HG03439 (cell line): ENCODE data around the gene PCDHGA3.
"Not testable (repeated sequence)": the region's sequence is repeated elsewhere in the genome, so short reads cannot be mapped to it uniquely, and the experiment has no call there.

ENCODE experiments used
- ATAC-seq: cut with Tn5 transposase; IDR thresholded peaks from one replicate; pipeline ENCODE4 v1.9.1; 2021; ENCODE audit warnings: mild to moderate bottlenecking, moderate library complexity; ENCODE audit not compliant: unreplicated experiment

Gene PCDHGA3

DNA sequence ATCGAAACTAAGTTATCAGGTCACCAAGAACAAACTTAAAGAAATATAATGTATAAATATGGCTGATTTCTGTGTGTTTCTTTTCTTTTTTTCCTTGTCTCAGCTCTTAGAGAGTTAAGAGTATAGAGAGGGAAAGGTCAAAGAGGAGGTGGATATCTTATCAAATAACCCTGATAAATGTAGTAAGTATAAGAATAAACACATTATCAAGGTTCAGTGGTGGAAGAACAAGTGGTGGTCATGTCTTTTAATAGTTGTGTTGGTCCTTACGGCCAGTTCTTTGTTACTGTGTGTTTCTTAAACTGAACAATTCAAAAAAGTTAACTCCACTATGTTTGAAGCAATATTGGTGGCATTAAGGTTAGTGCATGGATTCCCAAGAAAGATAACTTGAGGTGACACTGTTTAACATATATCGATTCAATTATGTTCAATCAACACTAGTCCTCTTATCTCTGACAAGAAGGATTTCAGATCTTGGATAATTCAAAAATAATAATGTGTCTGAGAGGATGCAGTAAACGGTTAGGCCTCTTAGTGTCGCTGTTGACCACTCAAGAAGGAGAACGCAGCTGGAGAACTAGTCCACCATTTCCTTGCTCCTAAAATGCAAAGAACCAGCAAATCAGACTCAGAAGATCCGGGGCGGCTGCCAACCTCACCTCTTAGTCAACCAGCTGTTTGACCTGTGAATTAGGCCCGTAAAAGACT is at the start of gene PCDHGA3:
TSS of gene PCDHGA3 (plus strand) at position 588 of the 711 bp plus-strand sequence. CDS start 205 bp downstream, outside the sequence.
- ATAC-seq: no peak

DNA sequence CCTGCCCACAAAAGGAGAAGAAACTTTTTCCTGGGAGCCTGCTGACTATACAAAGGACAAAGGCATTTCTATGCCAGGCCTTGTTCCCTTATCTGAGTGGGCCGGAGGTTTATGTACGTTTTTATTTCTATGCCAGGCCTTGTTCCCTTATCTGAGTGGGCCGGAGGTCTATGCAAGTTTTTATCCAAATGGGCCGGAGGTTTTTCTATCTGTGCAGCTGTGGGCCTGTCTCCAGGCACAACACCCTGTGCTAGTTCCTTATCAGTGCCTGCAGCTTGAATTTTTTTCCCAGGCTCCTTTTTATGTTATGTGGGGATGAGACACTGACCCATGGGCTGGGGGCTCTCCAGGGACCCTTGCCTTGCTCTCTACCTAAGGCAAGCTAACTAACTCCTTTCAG is 45.3 kb upstream of the PCDHGA3 start:
- ATAC-seq: no peak

DNA sequence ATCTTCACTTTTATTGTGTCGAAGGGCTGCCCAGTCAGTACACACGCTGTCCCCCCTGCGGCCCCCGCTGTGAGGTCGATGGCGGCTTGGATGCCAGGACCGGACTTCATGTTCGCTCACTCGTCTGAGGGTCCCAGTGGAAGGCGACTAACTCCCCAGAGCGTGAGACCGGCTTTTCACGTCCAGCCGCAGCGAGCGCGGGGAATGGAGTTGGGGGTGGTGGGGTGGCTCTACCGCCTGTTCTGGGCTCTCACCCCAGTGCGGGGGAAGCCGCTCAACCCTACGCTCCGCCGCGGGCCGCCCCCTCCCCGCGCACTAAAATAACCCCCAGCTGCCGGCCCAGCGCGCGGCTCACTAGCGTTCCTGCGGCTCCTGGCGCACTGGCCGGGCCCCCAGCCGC is 39.9 kb upstream of the PCDHGA3 start, which contains the start of gene SLC25A2:
TSS of gene SLC25A2 (minus strand) at position 294 of the 400 bp plus-strand sequence. CDS start at position 110, 184 bp downstream.
- ATAC-seq: no peak

DNA sequence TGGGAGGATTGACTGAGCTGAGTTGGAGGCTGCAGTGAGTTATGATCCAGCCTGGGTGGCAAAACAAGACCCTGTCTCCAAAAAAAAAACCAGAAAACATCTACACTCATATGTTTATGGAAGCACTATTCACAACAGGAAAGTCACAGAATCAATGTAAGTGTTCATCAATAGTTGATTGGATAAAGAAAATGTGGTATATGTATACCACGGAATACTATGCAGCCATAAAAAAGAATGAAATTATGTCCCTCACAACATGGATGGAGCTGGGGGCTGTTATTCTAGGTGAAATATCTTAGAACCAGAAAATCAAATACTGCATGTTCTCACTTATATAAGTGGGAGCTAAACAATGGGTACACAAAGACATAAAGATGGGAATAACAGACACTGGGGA is 37.0 kb upstream of the PCDHGA3 start:
- no peak for ATAC-seq

DNA sequence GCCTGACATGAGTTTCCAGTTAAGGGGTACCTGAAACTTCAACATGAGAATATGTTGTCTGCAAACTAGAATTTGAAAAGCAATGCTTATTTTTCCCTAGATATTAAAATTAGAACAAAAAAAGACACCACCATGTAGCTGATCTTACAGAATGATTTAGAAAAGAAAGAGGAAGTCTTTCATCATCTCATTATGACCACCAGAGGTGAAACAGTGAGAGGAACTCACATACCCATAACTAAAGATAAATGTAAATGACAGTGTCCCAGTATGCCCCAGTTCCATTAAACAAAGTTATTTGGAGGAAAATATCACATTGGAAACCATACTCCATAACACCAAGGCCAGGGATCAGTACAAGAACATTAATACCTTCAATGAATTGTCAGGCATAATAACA is 29.9 kb upstream of the PCDHGA3 start:
- ATAC-seq: no peak

DNA sequence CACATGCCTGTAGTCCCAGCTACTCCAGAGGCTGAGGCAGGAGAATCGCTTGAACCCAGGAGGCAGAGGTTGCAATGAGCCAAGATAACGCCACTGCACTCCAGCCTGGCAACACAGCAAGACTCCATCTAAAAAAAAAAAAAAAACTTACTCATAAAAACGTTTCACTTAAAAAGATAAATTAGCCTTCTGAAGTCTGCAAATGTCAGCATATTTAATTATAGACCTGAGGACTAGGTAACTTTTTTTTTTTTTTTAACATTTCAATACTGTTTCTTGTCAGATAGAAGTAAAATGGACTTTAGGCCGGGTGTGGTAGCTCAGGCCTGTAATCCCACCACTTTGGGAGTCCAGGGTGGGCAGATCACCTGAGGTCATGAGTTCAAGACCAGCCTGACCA is 26.7 kb upstream of the PCDHGA3 start:
- ATAC-seq: not testable (repeated sequence)

DNA sequence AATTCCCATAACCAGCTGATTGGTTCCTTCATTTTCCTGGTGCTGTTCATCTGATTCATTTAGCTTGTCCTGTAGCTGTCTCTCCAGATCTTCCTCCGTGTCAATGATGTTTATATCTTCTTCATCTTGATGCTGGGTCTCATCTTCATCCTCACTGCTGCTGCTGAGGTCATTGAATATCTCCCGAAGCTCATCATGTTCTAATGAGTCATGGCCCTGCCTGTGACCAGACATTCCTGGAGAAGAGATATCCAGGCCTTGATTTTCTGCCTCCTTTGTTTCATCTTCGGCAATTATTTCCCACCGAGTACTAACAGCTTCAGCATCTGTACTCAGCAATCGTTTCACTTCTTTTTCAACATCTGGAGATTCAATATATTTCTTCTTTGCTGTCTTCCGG is 24.4 kb upstream of the PCDHGA3 start:
- ATAC-seq: no peak

DNA sequence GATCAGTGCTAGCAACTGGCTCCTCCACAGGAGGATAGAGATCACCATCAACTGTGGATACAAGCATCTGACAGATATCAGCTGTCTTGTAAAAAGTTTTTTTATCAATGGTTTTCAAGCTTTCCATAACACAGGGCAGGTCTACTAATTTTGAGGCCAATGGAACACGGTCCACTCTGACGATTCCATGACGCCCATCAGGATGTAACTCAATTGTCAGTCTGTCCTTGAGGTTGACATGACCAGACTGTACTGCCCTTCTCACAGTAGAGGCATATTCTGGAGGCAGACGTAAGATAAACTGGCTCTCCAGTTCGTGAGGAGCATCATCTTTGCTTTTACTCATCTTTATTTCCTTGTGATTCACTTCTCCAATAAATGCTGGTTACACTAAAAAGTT is 23.9 kb upstream of the PCDHGA3 start:
- ATAC-seq: no peak

DNA sequence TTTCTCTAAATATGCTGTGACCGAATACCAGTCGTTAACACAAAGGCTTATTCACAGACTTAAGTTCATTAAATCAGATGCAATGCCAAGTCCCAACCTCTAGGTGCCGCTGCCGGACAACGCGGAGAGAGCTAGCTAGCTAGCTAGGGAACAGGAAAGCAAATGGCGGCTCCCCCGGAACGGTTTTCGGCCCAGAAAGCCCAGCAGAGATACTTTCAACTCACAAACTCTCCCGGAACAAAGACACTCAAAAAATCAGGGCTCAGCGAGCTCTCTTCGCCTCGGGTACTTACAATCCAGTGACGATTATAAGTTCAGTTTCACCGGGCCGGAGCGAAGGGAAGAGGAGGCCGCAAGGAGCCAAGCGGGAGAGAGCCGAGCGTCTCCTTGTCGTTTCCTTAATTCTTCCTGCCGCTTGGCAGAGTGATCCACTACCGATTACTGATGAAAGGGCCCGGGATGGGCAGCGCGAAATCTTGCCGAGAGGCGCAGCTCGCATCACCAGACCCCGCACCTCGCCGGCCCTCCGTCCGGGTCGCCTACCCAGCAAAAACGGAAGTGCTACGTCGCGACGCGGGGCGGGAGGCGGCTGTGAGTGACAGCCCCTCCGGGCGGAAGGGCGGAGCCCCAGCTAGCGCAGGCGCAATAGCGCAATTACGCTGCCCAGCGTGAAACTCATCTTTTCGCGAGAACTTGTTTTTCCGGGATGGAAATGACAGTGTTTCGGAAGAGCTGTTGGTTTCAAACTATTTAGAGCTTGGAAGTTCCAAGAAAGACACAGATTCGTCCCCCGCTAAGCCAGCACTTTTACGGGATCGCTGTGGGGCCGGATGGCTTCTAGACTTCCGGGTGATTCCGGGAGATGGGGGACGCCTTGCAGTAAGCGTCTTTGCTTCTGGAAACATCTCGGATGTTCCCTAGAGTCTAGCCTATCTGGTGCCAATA is 23.1 kb upstream of the PCDHGA3 start, which contains the start of gene TAF7:
TSS of gene TAF7 (minus strand) at position 560 of the 945 bp plus-strand sequence. CDS start 740 bp downstream, outside the sequence.
- ATAC-seq: peak; percentile 98

DNA sequence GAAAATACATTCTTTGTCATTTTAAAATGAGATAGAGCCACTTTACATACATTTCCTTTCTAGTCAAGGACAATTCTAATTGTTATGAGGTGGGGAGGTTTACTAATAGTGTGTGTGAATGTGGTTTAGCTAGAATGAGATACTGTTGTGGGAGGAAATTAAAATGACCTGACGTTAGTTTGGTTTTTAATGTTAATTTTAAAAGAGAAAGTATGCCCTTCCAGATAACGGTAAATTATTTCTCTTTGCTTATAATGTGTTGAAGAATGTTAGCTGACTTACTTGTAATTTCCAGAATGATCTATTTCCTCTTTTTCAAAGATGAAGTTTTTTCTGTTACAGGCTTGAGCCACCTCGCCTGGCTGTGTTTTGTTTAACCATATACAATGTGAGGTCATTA is 21.4 kb upstream of the PCDHGA3 start:
- no peak for ATAC-seq

DNA sequence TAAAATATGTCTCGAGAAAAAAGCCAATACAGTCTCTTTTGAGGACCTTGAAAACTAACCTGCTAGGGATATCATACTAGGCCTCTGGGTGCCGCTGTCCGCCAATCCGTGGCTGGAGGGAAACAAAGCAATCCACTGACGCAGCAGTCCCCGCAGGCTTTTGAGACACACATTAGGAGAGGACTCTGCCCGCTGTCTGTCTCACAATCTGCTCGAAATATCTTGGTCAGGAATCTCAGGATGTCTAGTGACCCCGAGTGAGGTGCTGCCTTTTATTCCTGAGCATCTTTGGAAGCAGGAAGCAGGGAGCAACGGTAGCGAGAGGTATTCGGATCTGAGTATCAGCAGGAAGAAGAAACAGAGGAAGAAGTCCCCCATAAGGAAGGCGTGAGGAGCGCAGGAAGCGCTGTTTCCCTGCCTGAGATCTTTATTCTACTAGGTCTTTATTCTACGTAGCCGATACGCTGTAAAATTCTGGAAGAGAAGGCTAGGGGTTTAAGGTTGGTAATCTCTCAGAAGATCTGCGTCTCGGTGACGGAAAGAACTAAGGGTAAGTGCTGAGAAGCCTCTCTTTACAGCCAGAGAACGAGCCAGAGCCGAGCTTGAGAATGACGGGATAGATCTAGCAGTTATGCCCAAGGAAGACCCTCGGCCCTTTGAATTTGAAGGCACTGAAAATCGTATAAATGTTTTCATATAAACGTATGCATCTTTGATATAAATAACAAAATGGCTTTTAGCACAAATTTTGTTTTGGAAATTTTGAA is 17.4 kb upstream of the PCDHGA3 start:
- ATAC-seq: peak; percentile 81

DNA sequence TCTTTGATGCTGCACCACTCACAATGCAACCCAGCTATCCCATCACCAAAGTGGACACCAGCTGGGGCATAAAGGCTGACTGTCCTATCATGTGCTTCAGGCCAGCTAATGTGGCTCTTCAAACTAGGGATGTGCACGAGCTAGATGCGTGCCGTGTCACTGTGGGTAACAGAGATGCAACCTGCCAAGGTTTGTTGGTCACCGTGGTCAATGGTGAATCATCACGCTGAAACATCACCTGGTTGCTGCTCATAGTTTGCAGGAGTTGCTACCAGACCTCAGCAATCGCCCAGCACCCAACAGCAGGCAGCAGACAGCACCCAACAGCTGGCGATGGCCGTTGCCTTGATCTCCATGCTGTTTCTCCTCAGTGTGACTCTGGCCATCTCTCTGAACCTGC is 15.4 kb upstream of the PCDHGA3 start:
- ATAC-seq: no peak

DNA sequence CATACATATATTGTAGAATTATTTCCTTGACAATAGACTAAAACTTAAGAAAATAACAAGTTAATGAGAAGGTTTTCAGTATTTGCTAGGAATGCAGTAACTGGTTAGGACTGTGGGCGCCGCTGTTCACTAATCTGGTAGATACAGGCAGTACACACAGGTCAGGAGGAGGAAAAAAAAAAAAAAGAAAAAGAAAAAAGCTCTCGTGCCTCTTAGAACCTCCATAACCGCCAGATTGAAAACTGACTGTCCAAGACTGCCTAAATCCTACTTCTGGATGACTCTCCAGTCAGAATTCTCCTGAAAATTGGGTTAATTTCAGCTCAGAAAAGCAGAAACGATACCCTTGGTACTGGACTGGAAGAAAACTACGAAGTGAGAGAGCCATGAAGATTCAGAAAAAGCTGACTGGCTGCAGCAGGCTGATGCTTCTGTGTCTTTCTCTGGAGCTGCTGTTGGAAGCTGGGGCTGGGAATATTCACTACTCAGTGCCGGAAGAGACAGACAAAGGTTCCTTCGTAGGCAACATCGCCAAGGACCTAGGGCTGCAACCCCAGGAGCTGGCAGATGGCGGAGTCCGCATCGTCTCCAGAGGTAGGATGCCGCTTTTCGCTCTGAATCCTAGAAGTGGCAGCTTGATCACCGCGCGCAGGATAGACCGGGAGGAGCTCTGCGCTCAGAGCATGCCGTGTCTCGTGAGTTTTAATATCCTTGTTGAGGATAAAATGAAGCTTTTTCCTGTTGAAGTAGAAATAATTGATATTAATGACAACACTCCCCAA is 13.1 kb upstream of the PCDHGA3 start, which contains the start of gene PCDHGA1:
TSS of gene PCDHGA1 (plus strand) at position 216 of the 782 bp plus-strand sequence.
- ATAC-seq: no peak

DNA sequence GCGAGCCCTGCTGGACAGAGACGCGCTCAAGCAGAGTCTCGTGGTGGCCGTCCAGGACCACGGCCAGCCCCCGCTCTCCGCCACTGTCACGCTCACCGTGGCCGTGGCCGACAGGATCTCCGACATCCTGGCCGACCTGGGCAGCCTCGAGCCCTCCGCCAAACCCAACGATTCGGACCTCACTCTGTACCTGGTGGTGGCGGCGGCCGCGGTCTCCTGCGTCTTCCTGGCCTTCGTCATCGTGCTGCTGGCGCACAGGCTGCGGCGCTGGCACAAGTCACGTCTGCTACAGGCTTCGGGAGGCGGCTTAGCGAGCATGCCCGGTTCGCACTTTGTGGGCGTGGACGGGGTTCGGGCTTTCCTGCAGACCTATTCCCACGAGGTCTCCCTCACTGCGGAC is 11.1 kb upstream of the PCDHGA3 start:
- ATAC-seq: not testable (repeated sequence)

DNA sequence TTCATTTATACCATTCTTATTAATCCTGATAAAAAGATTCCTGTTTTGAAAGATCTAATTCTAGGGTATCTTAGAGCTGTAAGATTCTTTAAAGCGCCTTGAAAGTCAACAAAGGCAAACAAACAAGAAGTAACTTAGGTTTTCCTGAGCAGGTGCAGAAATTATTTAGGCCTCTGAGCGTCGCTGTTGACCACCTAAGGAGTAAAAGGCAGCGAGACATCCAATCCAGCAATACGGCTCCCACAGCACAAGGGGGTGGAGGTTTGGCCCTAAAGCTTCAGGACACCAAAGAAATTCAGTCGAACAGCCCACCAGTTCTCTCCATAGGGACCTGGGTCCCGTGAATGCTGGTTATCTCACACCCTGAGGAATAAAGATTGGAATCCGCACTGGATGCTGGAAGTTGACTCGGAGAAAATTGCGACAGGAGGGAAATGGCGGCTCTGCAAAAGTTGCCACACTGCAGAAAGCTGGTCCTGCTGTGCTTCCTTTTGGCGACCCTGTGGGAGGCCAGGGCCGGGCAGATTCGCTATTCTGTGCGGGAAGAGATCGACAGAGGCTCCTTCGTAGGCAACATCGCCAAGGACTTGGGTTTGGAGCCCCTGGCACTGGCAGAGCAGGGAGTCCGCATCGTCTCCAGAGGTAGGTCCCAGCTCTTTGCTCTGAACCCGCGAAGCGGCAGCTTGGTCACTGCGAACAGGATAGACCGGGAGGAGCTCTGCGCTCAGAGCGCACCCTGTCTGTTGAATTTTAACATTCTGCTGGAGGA is 4.9 kb upstream of the PCDHGA3 start, which contains the start of gene PCDHGA2:
TSS of gene PCDHGA2 (plus strand) at position 223 of the 769 bp plus-strand sequence.
- ATAC-seq: no peak

DNA sequence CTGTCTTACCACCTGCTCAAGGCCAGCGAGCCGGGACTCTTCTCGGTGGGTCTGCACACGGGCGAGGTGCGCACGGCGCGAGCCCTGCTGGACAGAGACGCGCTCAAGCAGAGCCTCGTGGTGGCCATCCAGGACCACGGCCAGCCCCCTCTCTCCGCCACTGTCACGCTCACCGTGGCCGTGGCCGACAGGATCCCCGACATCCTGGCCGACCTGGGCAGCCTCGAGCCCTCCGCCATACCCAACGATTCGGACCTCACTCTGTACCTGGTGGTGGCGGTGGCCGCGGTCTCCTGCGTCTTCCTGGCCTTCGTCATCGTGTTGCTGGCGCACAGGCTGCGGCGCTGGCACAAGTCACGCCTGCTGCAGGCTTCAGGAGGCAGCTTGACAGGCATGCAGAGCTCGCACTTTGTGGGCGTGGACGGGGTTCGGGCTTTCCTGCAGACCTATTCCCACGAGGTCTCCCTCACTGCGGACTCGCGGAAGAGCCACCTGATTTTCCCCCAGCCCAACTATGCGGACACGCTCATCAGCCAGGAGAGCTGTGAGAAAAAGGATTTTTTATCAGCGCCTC is 2.8 kb upstream of the PCDHGA3 start:
- ATAC-seq: not testable (repeated sequence)

DNA sequence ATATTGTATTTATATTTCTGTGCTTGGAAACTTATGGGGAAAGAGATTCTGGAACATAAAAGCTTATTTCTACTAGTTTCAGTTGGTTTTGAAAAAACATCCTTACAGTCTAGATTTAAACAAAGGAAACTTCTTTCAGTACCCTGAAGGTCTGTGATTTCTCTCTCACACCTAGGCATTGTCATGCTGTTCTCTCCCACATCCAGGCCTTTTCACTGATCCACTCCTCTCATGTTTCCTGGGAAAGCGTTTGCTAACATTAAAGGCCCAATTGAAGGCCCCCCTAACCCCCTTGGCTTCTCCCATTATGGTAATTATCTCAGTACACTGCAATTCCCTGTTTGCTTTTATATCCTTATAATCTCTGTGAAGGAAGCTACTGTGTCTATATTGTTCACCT is 856 bp upstream of the PCDHGA3 start:
- no peak for ATAC-seq

DNA sequence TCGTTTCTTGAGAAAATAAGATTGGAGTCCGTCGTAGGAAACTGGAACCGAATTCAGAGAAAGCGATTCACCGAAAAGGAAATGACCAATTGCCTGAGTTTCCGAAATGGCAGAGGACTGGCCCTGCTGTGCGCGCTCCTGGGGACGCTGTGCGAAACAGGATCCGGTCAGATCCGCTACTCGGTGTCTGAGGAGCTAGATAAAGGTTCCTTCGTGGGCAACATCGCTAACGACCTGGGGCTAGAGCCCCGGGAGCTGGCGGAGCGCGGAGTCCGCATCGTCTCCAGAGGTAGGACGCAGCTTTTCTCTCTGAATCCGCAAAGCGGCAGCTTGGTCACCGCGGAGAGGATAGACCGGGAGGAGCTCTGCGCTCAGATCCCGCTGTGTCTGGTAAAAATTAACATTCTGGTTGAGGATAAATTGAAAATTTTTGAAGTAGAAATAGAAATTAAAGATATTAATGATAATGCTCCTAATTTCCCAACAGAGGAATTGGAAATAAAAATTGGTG is 379 bp downstream of the PCDHGA3 start:
- ATAC-seq: no peak

DNA sequence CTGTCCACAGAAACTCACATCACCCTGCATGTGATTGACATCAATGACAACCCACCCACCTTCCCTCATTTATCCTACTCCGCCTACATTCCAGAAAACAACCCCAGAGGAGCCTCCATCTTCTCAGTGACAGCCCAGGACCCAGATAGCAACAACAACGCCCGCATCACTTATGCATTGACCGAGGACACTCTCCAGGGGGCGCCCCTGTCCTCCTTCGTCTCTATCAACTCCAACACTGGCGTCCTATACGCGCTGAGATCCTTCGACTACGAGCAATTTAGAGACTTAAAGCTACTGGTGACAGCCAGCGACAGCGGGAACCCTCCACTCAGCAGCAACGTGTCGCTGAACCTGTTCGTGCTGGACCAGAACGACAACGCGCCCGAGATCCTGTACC is 1.7 kb downstream of the PCDHGA3 start:
- ATAC-seq: no peak
